HCT116 (cell line): ENCODE data around the gene ARID1A. TPM values are rescaled to one million over a fixed set of nuclear protein-coding genes. Genes with fewer than 3 reads are reported as not detected.

ENCODE experiments used
- ATAC-seq: fragments of 200-7000 bp; cut with Tn5 transposase; 2 replicates; pipeline ENCODE4 v1.9.1; 2020; ENCODE audit warnings: mild to moderate bottlenecking, moderate library complexity
- BruUV-seq: library from RNA; stranded (reverse); fragments of 400-500 nt; replicated peaks from 2 replicates; lab custom pipeline; 2021; lab: Mats Ljungman, UMichigan
- CTCF ChIA-PET: fragments of 300-600 bp; sonication (Branson Sonifier 250); formaldehyde crosslinking; loops from one replicate; lab custom pipeline; 2021; ENCODE audit warnings: antibody characterized with exemption; lab: Charles Lee
- POLR2A ChIA-PET: fragments of 300-600, 350-600 bp; sonication (Branson Sonifier 250); formaldehyde crosslinking; loops from one replicate; lab custom pipeline; 2021; ENCODE audit warnings: antibody characterized with exemption; lab: Charles Lee
- RAD21 ChIA-PET, 2 experiments: fragments of 300-600 bp; sonication (Branson Sonifier 250); formaldehyde crosslinking; loops; one replicate each; lab custom pipeline; 2023; ENCODE audit warnings: low total read pairs in 2 of 2; ENCODE audit not compliant: uncharacterized antibody in 2 of 2, unreplicated experiment in 2 of 2, low non-redundant PET in 1 of 2; lab: Charles Lee
- DNase-seq: peaks from one replicate; pipeline ENCODE4 v3.0.0-alpha.2; 2010; ENCODE audit warnings: low read depth, low spot score
- H2AFZ ChIP-seq: fragments of 200-600 bp; shearing (Covaris generic), sonication (generic); 2 replicates; pipeline ENCODE4 v1.6.1; 2017; ENCODE audit warnings: low read depth, mixed run types, mixed read lengths, antibody characterized with exemption, low read length; ENCODE audit not compliant: poor library complexity, severe bottlenecking
- H3K27ac ChIP-seq: 2 replicates; pipeline ENCODE4 v1.5.1; 2012; ENCODE audit warnings: low read depth, low read length
- H3K27me3 ChIP-seq: fragments of 200-600 bp; sonication (generic); 2 replicates; pipeline ENCODE4 v1.6.1; 2016; ENCODE audit warnings: mixed run types, low read length, mixed read lengths; ENCODE audit not compliant: insufficient read depth
- H3K36me3 ChIP-seq, 2 experiments: fragments of 200-500 bp in 1 of 2; fragments of 200-600 bp in 1 of 2; sonication (Bioruptor generic) in 1 of 2; sonication (generic) in 1 of 2; 2 replicates each; pipeline versions ENCODE4 v1.5.1 to v1.6.1; 2014 to 2016; ENCODE audit warnings: low read length in 2 of 2, inconsistent platforms in 1 of 2, mixed read lengths in 1 of 2, mixed run types in 1 of 2; ENCODE audit not compliant: insufficient read depth in 2 of 2, control insufficient read depth in 1 of 2
- H3K4me1 ChIP-seq, 2 experiments: fragments of 200-600 bp in 1 of 2; sonication (generic) in 1 of 2; 2 replicates each; pipeline versions ENCODE4 v1.5.1 to v1.6.1; 2012 to 2017; ENCODE audit warnings: low read length in 2 of 2, inconsistent platforms in 1 of 2, mild to moderate bottlenecking in 1 of 2, mixed read lengths in 1 of 2, mixed run types in 1 of 2, moderate library complexity in 1 of 2; ENCODE audit not compliant: insufficient read depth in 2 of 2, control insufficient read depth in 1 of 2
- H3K4me2 ChIP-seq: fragments of 200-600 bp; sonication (generic); 2 replicates; pipeline ENCODE4 v1.6.1; 2017; ENCODE audit warnings: mixed run types, low read length, mixed read lengths
- H3K4me3 ChIP-seq, 2 experiments: fragments of 200-600 bp in 1 of 2; sonication (generic) in 1 of 2; replicated peaks in 1 of 2; 2 replicates each; pipeline ENCODE4 v1.5.1; 2011 to 2016; ENCODE audit warnings: low read length in 2 of 2, control low read depth in 1 of 2, low read depth in 1 of 2, mild to moderate bottlenecking in 1 of 2, mixed read lengths in 1 of 2, mixed run types in 1 of 2
- H3K79me2 ChIP-seq: fragments of 200-600 bp; sonication (generic); 2 replicates; pipeline ENCODE4 v1.6.1; 2017; ENCODE audit warnings: mild to moderate bottlenecking, mixed run types, low read length, moderate library complexity, mixed read lengths; ENCODE audit not compliant: insufficient read depth
- H3K9ac ChIP-seq: fragments of 200-600 bp; sonication (generic); 2 replicates; pipeline ENCODE4 v1.6.1; 2016; ENCODE audit warnings: low read length, mixed read lengths
- H3K9me2 ChIP-seq: fragments of 200-600 bp; sonication (generic), shearing (Covaris generic); 2 replicates; pipeline ENCODE4 v1.6.1; 2017; ENCODE audit warnings: mixed run types, mild to moderate bottlenecking, moderate library complexity; ENCODE audit not compliant: insufficient read depth
- H3K9me3 ChIP-seq, 2 experiments: fragments of 200-500 bp in 1 of 2; fragments of 200-600 bp in 1 of 2; sonication (Bioruptor generic) in 1 of 2; sonication (generic) in 1 of 2; 2 replicates each; pipeline ENCODE4 v1.6.1; 2014 to 2017; ENCODE audit warnings: low read length in 2 of 2, mixed read lengths in 2 of 2, inconsistent platforms in 1 of 2, low read depth in 1 of 2, mild to moderate bottlenecking in 1 of 2, mixed run types in 1 of 2, moderate library complexity in 1 of 2; ENCODE audit not compliant: control insufficient read depth in 1 of 2, insufficient read depth in 1 of 2
- H4K20me1 ChIP-seq: fragments of 200-600 bp; sonication (generic), shearing (Covaris generic); 2 replicates; pipeline ENCODE4 v1.6.1; 2017; ENCODE audit warnings: mixed run types, mild to moderate bottlenecking, moderate library complexity; ENCODE audit not compliant: insufficient read depth
- ATF3 ChIP-seq: IDR thresholded peaks from 2 replicates; pipeline ENCODE4 v1.6.1; 2012
- CBX3 ChIP-seq: IDR thresholded peaks from 2 replicates; pipeline ENCODE4 v1.6.1; 2012; ENCODE audit warnings: low read depth
- CTCF ChIP-seq, 3 experiments: fragments of 200-600 bp in 1 of 3; sonication (generic) in 1 of 3; IDR thresholded peaks in 2 of 3; conservative IDR thresholded peaks in 1 of 3; 2 replicates each; pipeline ENCODE4 v1.5.1; 2012 to 2017; ENCODE audit warnings: low read depth in 2 of 3, low read length in 2 of 3, antibody characterized with exemption in 1 of 3, borderline replicate concordance in 1 of 3, control low read depth in 1 of 3, mild to moderate bottlenecking in 1 of 3, mixed read lengths in 1 of 3, mixed run types in 1 of 3, moderate library complexity in 1 of 3; ENCODE audit not compliant: insufficient read depth in 1 of 3
- EGR1 ChIP-seq: IDR thresholded peaks from 2 replicates; pipeline ENCODE4 v1.6.1; 2012; ENCODE audit warnings: low read depth
- ELF1 ChIP-seq: IDR thresholded peaks from 2 replicates; pipeline ENCODE4 v1.6.1; 2012; ENCODE audit warnings: low read depth, borderline replicate concordance
- EZH2 ChIP-seq: fragments of 200-600 bp; sonication (generic); IDR thresholded peaks from 2 replicates; pipeline ENCODE4 v1.6.1; 2017; ENCODE audit warnings: antibody characterized with exemption, mixed run types
- FOSL1 ChIP-seq: IDR thresholded peaks from 2 replicates; pipeline ENCODE4 v1.6.1; 2012; ENCODE audit warnings: low read depth
- JUND ChIP-seq: IDR thresholded peaks from 2 replicates; pipeline ENCODE4 v1.6.1; 2012
- MAX ChIP-seq: IDR thresholded peaks from 2 replicates; pipeline ENCODE4 v1.6.1; 2012
- POLR2A ChIP-seq: IDR thresholded peaks from 2 replicates; pipeline ENCODE4 v1.7.0; 2011; ENCODE audit warnings: borderline replicate concordance; ENCODE audit not compliant: insufficient read depth, insufficient read length; ENCODE audit errors: extremely low read depth
- POLR2AphosphoS5 ChIP-seq: IDR thresholded peaks from 2 replicates; pipeline ENCODE4 v1.6.1; 2011; ENCODE audit warnings: mild to moderate bottlenecking, low read depth, low read length, moderate library complexity
- RAD21 ChIP-seq: IDR thresholded peaks from 2 replicates; pipeline ENCODE4 v1.6.1; 2012; ENCODE audit warnings: low read depth, mild to moderate bottlenecking
- SP1 ChIP-seq: IDR thresholded peaks from 2 replicates; pipeline ENCODE4 v1.6.1; 2012; ENCODE audit warnings: low read depth
- TCF7L2 ChIP-seq: IDR thresholded peaks from 2 replicates; pipeline ENCODE4 v1.7.0; 2011; ENCODE audit warnings: borderline replicate concordance, inconsistent platforms; ENCODE audit not compliant: insufficient read depth, insufficient read length; ENCODE audit errors: extremely low read depth
- YY1 ChIP-seq: IDR thresholded peaks from 2 replicates; pipeline ENCODE4 v1.6.1; 2011; ENCODE audit warnings: low read length, low read depth, moderate library complexity, mild to moderate bottlenecking; ENCODE audit not compliant: insufficient replicate concordance; ENCODE audit errors: extremely low read depth
- ZBTB33 ChIP-seq: IDR thresholded peaks from 2 replicates; pipeline ENCODE4 v1.6.1; 2011; ENCODE audit warnings: mild to moderate bottlenecking, low read length, moderate library complexity; ENCODE audit not compliant: insufficient replicate concordance; ENCODE audit errors: extremely low read depth
- ZFX ChIP-seq: fragments of 450-650 bp; IDR thresholded peaks from 2 replicates; pipeline ENCODE4 v1.6.1; 2017
- ZNF274 ChIP-seq: fragments of 200-500 bp; sonication (Bioruptor generic); IDR thresholded peaks from 2 replicates; pipeline ENCODE4 v1.6.1; 2014; ENCODE audit warnings: mild to moderate bottlenecking, low read depth, low read length, inconsistent platforms
- intact Hi-C: fragments of 100-400 bp; cut with micrococcal nuclease; formaldehyde crosslinking; loops from 2 replicates; pipeline ENCODE4 v1.10.0; 2022
- total RNA-seq: library from RNA; stranded (reverse); gene quantifications from one replicate; pipeline ENCODE4 v1.2.1, GENCODE V29; 2021; ENCODE audit not compliant: unreplicated experiment

The ARID1A gene
- total RNA-seq, 1 experiment from 2014 or later: 62.8 TPM

- no peaks in the 10 kb centered on the region for H3K27me3 ChIP-seq
- no peak overlapping the region for H3K9ac ChIP-seq
- 0 out of 2 replicates have a peak, but pooled peaks cover 3% of the 10 kb centered on the region for H4K20me1 ChIP-seq
- BruUV-seq: no TSS peak
- TF ChIP-seq CTCF (IDR thresholded peaks at IDR 0.05 in 2 of 3, conservative IDR thresholded peaks at IDR 0.05 in 1 of 3; ENCODE audit: borderline replicate concordance in 1 of 3, insufficient read depth in 1 of 3, low read depth in 2 of 3, low read length in 2 of 3): no peak
- no peak for TF ChIP-seq POLR2A
- TF ChIP-seq YY1: no peak
- TF ChIP-seq ZBTB33: no peak
- no peak for TF ChIP-seq ELF1
- no peak for TF ChIP-seq ATF3
- TF ChIP-seq EGR1: no peak
- no peak for TF ChIP-seq RAD21
- no peak for TF ChIP-seq POLR2AphosphoS5
- no peak for TF ChIP-seq ZFX
- TF ChIP-seq EZH2: no peak
- TF ChIP-seq ZNF274: no peak
- TF ChIP-seq SP1: no peak
- no peak for TF ChIP-seq MAX
- TF ChIP-seq JUND: no peak
- no peak for TF ChIP-seq TCF7L2
- TF ChIP-seq FOSL1: no peak
- no peak for TF ChIP-seq CBX3
- H3K9me2 ChIP-seq: no peaks in the 10 kb centered on the region
- no peak overlapping the region for H3K4me2 ChIP-seq
- RAD21 ChIA-PET: no interaction called here
- CTCF ChIA-PET: no interaction called here
- intact Hi-C loops: no loop called here
- no peak overlapping the region for H3K27ac ChIP-seq
- no peaks in the 10 kb centered on the region for H3K9me3 ChIP-seq
- H3K4me3 ChIP-seq: no peak overlapping the region
- no peak overlapping the region for H2AFZ ChIP-seq
- POLR2A ChIA-PET: interaction anchor here (0.7 to 1.6 kb wide), 2 partner anchors 60 to 85 kb away, joined by 3 read pairs; no protein-coding TSS in a partner anchor
- peaks cover 7 to 21% of the 10 kb centered on the region in 2 experiments; a peak in 2 of 4 replicates for H3K36me3 ChIP-seq
- no peak for DNase-seq
- peaks cover 8% of the 10 kb centered on the region for H3K79me2 ChIP-seq
- H3K4me1 ChIP-seq: peaks cover 21 to 62% of the 10 kb centered on the region in 2 experiments
- ATAC-seq: no peak
Observed at GRCh38 chr1:26784886-26785285, 89.1 kb downstream of the ARID1A start.
